ENCODE measurements around the gene PRIMA1. TPM values are rescaled to one million over a fixed set of nuclear protein-coding genes. Genes with fewer than 3 reads are reported as not detected.

Gene PRIMA1
- total RNA-seq, 1 donor from 2014 or later: 2.0 TPM

DNA sequence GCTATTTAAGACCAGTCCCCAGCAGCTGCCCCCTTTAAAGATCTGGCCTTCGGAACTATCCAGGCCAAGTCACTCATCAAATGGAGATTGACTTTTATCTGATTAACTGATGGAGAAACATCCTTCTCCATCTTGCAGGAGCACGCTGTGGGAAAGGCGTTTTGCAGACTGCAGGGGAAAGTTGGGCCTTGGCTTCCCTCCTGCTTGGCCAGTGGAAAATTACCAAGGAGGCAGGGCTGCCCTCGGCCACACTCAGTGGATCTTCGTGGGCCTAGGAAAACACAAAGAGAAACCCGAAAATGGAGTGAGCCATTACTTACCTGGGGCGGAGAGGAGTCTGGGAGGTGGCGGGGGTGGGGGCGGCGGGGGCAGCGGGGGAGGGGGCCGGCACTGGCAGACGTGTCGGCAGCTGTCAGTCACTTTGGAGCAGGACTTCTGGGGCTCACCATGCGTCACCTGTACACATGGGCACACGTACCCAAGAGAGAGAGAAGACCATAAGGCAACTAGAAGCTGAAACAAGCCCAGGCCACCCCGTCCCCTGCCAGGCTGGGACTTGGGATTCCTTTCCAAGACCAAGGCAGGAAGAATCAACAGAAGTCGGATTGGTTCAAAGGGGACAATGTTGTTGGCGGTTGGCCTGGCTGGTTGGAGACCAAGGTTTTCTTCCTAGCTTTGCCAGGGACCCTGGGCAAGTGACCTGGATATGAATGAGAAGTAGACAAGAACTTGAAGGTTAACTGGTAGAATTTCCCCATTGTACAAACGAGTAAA is 9.2 kb downstream of the PRIMA1 start:
- H3K9me3 Mint-ChIP-seq: no peaks in the 10 kb centered on the region
- H3K27ac Mint-ChIP-seq (ENCODE audit: unreplicated experiment): no peak overlapping the region
- H3K36me3 Mint-ChIP-seq (ENCODE audit: low read depth): no peaks in the 10 kb centered on the region
- H3K4me1 Mint-ChIP-seq: peaks cover 22% of the 10 kb centered on the region
- H3K27me3 Mint-ChIP-seq (ENCODE audit: low read depth): peaks cover 4% of the 10 kb centered on the region
- no peak for DNase-seq (ENCODE audit: low read depth, low spot score)
- TF ChIP-seq, protein P1, sequence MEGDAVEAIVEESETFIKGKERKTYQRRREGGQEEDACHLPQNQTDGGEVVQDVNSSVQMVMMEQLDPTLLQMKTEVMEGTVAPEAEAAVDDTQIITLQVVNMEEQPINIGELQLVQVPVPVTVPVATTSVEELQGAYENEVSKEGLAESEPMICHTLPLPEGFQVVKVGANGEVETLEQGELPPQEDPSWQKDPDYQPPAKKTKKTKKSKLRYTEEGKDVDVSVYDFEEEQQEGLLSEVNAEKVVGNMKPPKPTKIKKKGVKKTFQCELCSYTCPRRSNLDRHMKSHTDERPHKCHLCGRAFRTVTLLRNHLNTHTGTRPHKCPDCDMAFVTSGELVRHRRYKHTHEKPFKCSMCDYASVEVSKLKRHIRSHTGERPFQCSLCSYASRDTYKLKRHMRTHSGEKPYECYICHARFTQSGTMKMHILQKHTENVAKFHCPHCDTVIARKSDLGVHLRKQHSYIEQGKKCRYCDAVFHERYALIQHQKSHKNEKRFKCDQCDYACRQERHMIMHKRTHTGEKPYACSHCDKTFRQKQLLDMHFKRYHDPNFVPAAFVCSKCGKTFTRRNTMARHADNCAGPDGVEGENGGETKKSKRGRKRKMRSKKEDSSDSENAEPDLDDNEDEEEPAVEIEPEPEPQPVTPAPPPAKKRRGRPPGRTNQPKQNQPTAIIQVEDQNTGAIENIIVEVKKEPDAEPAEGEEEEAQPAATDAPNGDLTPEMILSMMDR (conservative IDR thresholded peaks at IDR 0.05): no peak
- peak overlapping the region; percentile 0 for H3K4me3 Mint-ChIP-seq

DNA sequence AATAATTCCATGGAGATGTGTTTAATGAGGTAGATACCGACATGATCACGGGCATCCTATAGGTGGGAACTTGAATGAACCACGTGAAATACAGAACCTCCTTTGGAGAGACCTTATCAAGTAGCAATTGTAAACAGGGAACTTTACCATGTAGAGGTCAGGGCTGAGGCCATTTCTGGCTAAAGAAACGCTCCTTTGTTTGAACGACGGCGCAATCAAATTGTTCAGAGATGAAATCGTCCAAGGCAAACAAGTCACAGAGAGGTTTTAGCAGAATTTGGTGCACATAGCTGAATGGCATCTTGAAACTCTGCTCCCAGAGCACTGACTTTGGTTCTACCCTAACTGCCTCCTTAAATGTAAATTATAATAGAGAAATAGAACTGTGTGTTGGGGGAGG is 9.8 kb downstream of the PRIMA1 start:
- Mint-ChIP-seq H3K4me1 (peaks cover 22% of the 10 kb centered on the region), H3K27ac (ENCODE audit: unreplicated experiment) (peak overlapping the region; percentile 79), H3K4me3 (peak overlapping the region; percentile 0), H3K36me3 (ENCODE audit: low read depth) (no peaks in the 10 kb centered on the region), H3K27me3 (ENCODE audit: low read depth) (no peaks in the 10 kb centered on the region), H3K9me3 (no peaks in the 10 kb centered on the region)
- TF ChIP-seq, protein P1 (conservative IDR thresholded peaks at IDR 0.05): no peak
- no peak for DNase-seq (ENCODE audit: low read depth, low spot score)

DNA sequence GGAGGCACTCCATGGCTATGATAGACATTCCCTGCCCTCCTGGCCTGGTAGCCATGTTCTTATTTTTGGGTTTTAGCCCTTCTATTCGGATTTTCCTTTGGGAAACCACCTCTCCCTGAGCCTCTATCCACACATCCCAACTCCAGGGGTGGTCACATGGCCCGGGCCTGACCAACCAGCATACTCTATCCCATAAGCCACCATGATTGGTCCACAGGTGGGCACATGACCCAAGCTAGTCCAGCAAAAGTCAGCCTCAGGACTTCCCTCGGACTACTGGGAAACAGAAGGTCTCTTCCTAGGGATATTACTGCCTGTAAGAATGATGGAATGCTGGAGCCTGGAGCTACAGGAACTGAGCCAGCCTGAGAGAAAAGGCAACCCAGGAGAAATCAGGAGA is 12.5 kb downstream of the PRIMA1 start:
- Mint-ChIP-seq H3K4me1 (peaks cover 23% of the 10 kb centered on the region), H3K27me3 (ENCODE audit: low read depth) (no peaks in the 10 kb centered on the region), H3K36me3 (ENCODE audit: low read depth) (no peaks in the 10 kb centered on the region), H3K4me3 (no peak overlapping the region), H3K9me3 (no peaks in the 10 kb centered on the region), H3K27ac (ENCODE audit: unreplicated experiment) (no peak overlapping the region)
- DNase-seq (ENCODE audit: low read depth, low spot score): no peak
- TF ChIP-seq, protein P1 (conservative IDR thresholded peaks at IDR 0.05): no peak

DNA sequence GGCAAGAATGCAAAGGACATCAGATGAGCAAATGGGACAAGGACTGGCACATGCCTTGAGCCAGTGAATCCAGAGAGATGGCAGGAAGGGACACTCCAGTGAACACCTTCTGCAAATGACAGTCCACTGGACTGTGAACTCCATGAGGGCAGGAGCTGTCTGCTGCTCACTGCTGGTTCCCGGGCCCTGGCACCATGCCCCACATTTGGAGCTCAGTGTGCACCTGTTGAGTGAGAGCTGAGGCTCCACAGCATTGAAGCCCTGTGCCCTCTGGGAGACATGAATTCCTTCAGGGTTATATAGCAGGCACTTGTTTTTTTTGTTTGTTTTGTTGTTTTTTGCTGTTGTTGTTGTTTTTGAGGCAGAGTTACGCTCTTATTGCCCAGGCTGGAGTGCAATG is 13.1 kb downstream of the PRIMA1 start:
- Mint-ChIP-seq H3K36me3 (ENCODE audit: low read depth) (no peaks in the 10 kb centered on the region), H3K27ac (ENCODE audit: unreplicated experiment) (no peak overlapping the region), H3K4me3 (no peak overlapping the region), H3K9me3 (no peaks in the 10 kb centered on the region), H3K4me1 (peaks cover 25% of the 10 kb centered on the region), H3K27me3 (ENCODE audit: low read depth) (no peaks in the 10 kb centered on the region)
- DNase-seq (ENCODE audit: low read depth, low spot score): no peak
- TF ChIP-seq, protein P1 (conservative IDR thresholded peaks at IDR 0.05): no peak

DNA sequence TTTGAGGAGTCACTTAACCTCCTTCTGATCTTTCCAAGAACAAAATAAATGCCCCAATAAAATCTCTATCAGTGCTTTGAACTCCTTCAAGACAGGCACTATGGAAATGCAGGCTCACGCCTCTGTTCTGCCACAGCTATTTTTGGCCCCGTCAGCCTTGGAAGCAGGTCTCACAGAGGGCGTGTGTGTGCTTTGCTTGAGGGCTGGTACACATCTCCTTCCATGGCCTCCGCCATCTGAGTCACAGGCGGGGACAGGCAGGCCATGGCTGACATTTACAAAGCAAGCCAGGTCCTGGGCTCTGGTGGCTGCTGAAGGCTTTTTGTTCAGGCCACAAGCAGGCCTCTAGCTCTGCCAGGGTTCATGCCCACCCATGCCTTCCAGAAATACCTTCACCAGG is 16.0 kb downstream of the PRIMA1 start:
- no peaks in the 10 kb centered on the region for H3K36me3 Mint-ChIP-seq (ENCODE audit: low read depth)
- H3K27me3 Mint-ChIP-seq (ENCODE audit: low read depth): no peaks in the 10 kb centered on the region
- no peaks in the 10 kb centered on the region for H3K9me3 Mint-ChIP-seq
- H3K4me1 Mint-ChIP-seq: peaks cover 4% of the 10 kb centered on the region
- no peak overlapping the region for H3K4me3 Mint-ChIP-seq
- DNase-seq (ENCODE audit: low read depth, low spot score): no peak
- peak overlapping the region; percentile 81 for H3K27ac Mint-ChIP-seq (ENCODE audit: unreplicated experiment)
- TF ChIP-seq, protein P1 (conservative IDR thresholded peaks at IDR 0.05): no peak
